NCI-H1417 treated with DMSO at 0.1 percent for 48 hours (cell line): ENCODE data around the gene RHOH.
"Not testable (repeated sequence)": the region's sequence is repeated elsewhere in the genome, so short reads cannot be mapped to it uniquely, and the experiment has no call there.

Source experiments
- DNase-seq: peaks from one replicate; lab custom pipeline; 2025; lab: John Stamatoyannopoulos, UW

Gene RHOH, protein sequence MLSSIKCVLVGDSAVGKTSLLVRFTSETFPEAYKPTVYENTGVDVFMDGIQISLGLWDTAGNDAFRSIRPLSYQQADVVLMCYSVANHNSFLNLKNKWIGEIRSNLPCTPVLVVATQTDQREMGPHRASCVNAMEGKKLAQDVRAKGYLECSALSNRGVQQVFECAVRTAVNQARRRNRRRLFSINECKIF

DNA sequence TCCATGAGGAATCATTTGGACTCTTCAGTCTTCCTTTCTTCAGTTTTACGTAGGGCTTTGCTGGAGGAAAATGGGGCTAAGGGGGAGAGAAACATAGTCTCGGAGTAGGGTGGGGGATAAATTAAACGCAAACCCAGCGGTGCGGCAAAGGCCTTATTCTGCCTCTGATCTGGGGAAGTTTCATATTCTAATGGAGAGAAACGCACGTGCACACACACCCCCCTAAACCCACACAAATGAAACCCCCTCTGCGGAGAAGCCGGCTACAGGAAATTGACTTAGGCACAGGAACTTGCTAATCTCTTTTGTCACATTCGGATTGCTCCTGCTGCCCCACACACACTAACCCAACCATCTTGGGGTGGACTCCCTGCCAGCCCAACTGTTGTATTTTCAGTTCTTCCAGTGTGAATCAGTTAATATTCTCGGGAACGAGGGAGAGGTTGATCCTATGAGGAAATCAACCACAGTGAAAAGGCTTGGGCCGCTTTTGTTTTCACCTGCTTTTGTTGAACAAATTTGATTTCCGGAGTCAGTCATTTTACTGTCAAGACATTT, at the start of gene RHOH:
Gene RHOH (plus strand): TSS at position 308 of the 558 bp plus-strand sequence. CDS start 46,356 bp downstream, outside the sequence.
- DNase-seq: no peak

DNA sequence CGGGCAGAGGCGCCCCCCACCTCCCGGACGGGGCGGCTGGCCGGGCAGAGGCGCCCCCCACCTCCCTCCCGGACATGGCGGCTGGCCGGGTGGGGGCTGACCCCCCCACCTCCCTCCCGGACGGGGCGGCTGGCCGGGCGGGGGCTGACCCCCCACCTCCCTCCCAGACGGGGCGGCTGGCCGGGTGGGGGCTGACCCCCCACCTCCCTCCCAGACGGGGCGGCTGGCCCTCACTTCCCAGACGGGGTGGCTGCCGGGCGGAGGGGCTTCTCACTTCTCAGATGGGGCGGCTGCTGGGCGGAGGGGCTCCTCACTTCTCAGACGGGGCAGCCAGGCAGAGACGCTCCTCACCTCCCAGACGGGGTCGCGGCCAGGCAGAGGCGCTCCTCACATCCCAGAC, 49.3 kb upstream of the RHOH start:
- not testable (repeated sequence) for DNase-seq

DNA sequence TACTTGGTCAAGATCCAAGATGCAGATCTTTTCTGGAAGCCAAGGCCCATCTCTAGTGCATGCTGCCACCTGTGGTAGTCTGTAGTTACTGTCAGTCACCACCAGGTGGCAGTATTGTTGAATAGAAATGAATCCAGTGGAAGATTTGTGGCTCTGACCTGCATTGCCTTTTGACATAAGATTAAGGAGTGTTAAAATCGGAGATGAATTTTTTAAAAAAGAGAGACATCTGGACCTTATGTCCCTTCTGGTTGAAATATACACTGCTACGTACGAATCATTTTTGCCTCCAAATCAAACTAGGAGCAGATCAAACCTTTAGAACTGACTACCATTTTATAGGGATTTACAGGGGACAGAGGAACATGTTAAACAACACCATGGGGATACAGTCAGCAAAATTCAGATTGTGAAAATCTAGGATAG, 46.9 kb upstream of the RHOH start:
- DNase-seq: no peak

DNA sequence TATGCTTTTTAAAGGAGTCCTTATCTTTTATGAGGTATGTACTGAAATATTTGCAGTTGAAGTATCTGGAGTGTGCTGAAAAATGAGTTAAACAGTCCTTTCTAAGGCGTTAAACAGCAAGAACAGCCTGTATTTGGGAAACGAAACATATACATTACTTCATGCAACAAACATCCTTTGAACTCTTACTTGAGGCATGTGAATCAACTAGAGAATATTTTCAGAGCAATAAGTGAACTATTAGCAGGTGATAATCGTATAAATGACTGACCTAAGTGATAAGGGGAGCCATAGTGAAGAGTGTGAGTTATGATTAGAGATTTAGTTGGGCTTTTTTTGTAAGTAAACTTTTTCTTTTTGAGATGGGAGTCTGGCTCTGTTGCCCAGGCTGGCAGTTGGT, 45.9 kb upstream of the RHOH start:
- no peak for DNase-seq

DNA sequence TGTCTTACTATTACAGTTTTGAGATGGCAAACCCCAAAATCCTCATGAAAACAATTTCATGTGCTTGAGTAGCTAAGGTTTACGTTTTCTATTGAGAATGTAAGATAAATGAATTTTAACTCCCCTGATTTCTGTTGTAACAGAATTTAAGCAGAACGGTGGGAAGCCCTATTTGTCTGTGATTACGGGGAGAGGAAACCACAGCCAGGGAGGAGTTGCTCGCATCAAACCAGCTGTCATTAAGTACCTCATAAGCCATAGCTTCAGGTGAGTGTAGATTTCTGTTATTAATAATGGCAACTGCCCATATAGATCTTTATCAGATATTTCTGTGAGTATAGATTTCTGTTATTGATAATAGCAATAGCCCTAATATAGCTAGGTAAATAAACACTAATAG, 44.2 kb upstream of the RHOH start:
- no peak for DNase-seq

DNA sequence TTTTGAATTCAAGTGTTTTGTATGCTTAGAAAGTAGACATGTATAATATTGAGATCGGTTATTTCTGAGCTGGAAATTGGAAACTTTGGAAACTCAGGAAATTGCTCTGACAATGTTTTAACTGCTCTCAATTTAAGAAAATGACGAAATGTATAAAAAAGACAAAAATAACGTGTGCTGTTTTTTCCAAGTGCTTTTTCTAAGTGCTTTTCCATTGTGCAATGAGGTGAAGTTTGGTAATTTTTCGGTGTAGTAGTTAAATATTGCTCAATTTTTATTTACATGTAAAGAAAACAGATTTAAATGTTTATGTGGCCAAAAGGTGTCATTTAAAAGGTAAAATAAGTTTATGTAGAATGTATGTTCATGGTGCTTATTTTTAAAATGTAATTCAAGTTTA, 39.4 kb upstream of the RHOH start:
- no peak for DNase-seq

DNA sequence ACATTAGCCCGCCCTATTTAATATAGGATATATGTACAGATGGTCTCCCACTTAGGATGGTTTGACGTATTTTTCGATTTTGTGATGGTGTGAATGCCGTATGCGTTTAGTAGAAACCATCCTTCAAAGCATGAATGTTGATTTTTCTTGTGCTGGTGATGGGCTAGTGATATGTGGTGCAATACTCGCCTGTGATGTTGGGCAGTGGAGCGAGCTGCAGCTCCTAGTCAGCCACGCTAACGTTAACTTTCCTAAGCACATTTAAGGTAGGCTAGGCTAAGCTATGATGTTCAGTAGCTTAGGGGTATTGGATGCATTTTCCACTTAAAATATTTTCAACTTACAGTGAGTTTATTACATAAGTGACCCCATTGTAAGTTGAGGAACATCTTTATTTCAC, 36.6 kb upstream of the RHOH start:
- DNase-seq: no peak

DNA sequence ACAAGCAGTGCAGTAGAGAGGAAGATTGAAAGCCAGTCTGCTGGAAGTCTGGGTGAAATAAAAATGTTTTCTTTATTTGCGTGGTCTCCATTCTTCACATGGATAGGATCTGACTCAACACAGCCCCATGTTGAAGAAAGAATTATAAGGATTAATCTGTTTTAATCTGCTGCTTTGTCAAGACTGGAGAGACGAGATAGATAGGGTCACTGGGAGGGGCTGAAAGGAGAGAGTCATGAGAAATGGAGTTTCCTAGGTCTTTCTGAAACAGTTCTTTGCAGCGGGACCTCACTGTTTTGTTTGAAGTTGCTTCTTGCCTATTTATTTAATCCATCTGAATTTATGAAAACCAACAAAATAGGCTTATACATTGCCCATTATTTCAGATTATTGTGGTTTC, 32.4 kb upstream of the RHOH start:
- DNase-seq: no peak

DNA sequence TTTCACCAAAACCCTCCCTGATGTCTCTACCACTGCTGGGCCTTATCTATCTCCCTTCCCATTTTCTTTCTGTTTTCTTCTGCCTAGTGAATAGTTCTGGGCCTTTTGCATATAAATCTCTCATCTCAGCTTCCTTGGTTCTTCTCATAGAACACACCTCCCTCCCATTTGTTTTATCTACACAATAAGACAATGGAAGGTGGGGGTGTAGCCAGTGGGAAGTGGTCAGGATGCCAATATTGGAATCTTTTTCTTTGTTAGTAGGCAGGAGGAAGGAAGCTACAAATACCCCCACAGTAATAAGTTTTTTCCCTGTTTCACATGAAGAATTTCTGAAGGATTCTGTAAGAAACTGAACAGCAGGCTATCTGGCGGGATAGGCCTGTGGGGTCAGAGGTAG, 30.9 kb upstream of the RHOH start:
- DNase-seq: no peak

DNA sequence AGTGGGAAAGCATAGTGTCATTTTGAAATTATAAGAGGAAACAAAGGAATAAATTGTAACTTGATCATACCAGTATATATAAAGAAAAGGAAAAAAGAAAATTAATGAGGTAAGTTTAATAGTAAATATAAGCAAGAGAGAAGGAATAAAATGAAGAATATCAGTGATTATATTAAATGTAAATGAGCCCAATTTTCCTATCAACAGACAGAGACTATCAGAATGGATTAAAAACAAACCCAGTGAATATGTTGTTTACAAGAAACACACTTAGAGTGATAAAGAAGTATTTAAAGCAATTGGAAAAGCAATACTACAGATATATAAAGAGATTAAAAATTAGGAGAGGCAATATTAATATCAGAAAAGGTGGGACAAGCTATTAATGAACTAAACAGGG, 28.8 kb upstream of the RHOH start:
- no peak for DNase-seq

DNA sequence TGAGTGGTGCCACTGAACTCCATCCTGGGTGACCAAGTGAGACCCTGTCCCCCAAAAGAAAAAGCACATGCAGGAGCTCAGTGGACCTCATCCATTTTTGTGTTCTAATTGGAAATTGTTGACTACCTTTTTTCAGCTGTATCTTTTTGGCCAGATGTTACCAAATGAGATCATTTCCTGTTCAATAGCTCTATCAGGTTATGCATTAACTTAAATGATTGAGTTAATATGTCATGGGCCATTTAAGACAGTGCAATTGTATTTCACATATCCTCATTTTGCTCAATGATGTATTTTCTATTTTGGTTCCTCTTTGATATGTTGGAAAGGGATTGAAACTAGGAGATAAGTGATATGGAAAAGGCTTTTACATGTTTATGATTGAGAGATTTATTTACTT, 26.2 kb upstream of the RHOH start:
- no peak for DNase-seq

DNA sequence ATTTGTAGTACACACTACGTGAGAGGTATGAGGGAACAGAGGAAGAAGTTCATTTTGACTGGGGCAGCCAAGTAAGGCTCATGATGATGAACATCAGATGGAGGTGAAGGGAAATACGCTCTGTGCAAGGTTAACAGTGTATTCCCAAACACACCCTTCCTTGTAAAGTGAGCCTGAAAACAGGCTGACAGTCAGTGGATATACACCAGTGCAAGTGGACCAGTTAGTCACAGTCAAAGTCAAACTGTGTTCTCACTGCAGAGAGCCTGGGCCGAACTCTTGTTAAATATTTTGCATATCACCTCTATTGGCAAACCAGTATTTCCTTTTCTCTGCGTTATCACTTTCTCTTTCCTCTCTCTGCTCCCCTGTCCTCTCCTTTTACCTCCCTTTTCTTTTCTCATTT, 23.4 kb upstream of the RHOH start:
- DNase-seq: no peak

DNA sequence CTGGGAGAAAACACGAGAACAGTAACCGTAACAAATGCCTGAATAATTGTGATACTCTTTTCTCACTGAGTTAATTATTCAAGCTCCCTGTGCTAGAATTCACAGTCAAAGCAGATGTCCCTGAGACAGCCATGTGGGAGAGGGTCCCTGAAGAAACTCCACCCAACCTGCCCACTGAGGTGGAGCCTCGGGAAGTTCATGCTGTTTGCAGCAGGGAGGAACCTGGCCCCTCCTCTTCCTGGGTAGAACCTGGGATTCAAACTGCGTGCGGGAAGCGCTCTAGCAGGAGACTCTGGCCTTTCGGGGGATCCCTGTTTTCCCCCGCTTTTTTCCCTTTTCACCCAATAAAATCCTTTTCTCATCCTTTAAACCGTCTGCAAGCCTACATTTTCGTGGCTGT, 20.2 kb upstream of the RHOH start:
- DNase-seq: no peak

DNA sequence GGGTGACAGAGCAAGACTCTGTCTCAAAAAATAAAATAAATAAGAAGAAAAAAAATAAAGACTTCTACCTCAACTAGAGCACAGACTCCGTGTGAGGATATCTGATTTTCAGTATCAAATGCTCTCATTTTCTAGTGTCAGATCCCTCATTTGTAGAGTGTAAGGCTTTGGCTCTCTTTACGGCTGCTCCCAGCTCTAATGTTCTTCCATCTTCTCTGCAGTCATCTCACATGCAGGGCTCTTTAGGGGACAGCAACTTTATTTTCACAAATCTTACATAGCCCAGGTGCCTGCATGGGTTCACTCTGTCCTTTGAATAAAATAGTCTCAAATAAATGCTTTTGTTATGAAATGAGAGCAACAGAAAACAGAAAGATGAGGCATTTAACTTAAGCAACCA, 19.2 kb upstream of the RHOH start:
- DNase-seq: no peak

DNA sequence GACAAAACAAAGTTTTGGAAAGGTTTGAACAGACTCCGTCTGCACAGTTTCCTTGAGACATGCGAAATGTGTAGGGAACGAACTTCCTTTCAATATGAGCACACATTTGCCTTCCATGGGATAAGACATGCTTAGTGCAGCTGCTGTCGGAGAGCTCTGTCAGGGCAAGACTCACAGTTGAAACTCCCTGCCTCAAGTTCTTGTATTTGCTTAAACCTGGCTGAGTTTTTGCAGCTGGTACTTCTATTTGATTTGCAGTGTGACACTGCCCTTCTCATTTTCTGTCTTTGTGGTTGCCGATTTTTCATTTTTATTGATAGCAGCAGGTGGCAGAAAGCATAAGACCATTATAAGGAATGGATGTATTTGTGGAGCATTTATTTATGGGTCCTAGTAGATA, 18.2 kb upstream of the RHOH start:
- no peak for DNase-seq

DNA sequence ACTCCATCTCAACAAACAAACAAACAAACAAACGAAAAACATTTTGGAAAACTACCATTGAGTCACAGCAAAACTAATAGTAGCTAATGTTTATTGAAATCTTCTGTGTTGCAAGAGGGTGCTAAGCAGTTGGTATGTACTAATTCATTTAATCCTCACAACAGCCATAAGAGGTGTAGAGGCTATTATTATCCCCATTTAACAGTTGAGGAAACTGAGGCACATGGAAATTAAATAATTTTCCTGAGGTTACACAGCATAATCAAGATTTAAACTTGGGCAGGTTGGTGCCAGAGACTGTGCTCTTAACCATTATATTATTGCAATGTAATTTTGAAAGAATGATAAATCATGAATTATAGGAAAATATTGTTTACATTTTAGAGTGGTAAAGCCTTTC, 17.5 kb upstream of the RHOH start:
- no peak for DNase-seq

DNA sequence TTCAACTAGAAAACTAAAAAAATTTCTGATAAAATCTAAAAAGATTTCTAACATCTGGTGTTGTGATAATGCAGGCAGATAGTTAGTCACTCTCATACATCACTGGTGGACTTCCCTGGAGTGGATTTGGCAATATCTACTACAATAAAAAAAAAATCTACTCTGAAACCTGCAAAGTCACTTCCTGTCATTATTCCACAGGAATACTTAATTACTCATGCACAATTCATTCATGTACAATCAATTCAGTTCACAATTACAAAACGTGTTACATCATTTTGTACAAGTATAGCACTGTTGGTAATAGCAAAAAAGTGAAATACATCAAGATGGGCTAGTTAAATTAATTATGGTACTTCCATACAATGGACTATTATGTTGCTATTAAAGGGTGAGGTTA, 16.5 kb upstream of the RHOH start:
- DNase-seq: no peak

DNA sequence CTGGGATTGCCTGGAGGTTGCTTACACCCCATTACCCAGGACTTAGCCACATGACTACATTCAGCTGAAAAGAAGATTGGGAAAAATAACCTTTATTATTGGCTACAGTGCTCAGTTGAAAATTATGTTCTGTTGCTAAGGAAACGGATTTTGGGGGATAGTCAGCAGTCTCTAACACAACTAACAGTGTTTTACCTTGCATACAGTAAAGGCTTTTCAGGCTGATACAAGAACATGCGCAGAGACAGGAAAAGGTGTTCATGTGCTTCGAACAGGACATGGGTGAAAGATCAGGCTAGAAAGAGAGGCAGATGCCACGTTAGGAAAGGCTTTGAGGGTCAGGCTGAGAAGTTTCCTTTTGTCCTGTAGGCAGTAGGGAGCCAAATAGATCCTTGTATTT, 14.8 kb upstream of the RHOH start:
- no peak for DNase-seq

DNA sequence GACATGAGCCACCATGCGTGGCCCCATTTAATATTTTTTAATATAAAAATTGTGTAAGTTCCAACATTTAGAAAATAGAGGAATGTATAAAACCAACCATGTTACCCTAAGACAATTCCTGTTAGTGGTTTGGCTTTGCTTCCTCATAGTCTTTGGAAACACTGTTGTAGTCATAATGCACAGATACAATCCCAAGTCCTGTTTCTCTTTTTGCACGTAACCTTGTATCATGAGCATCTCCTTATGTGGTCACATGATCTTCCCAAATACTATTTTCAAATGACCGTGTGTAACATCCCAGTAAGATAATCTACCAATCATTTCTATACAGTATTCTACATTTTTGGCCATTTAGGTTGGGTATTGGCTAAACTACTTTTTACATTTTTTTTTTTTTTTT, 13.9 kb upstream of the RHOH start:
- no peak for DNase-seq

DNA sequence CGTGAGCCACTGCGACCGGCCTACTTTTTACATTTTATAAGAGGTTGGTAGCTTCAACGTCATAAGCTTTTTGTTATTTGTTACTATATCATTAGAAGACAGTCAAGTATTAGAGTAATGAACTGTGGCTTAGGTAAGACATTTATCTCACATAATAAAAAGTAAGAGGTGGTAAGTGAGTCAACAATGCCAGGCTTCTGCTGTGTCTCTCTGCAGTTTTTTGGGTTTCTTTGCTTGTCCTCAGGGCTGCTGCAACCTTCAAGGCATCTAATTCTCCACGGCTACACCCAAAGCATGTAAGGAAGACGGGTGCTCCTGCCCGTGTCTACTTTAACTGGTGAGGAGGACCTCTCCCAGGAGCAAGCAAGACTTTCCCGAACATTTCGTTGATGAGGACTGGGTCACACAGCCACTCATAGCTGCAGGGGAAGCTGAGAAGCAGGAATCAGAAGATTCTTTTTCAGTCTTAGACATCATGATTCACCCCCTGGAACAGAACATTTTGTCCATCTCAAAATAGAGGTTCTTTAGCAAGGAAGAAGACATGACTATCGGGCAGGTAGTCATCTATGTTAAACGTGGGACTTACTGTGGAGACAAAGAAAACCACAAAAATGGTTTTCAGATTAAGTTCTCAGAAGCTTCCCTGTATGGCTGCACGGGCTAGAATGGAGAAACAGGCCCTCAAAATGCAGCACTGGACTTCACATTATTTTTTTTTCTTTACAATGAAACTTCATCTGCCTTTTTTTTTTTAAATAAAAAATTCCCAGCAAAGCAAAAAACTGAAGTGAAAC, 13.0 kb upstream of the RHOH start:
- no peak for DNase-seq

DNA sequence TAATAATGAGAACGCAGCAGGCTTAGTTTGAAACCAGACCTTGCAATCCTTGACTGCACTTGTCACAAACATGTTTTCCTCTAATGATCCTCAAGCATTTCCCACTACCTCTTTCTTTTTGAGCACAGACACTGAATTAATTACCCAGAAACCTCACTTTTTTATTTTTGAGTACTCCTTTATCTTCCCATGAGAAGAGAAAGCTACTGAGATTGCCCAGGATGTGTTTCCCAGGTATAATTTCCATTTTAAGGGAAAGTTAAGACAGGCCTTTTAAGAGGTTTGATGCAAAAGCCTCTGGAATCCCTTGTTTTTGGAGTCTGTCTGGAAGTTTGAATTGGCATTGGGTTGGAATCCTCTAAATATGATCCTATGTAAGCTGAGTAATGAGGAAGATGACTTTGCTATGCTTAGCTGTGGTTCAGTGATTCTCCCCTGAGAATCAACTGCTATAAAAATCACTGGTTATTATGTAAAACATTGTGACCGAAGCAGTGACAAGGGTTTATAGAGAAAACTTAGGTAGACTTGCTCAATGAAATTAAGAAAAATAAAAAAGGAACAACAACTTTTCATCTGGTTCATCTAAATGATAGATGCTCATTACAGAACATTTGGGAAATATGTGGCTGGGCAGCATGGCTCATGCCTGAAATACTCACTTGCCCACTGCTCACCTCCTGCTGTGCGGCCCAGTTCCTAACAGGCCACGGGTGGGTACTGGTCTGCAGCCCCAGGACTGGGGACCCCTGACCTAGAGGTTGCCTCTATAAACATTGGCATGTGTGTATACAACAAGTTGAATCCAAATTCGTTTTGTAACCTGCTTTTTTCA, 10.8 kb upstream of the RHOH start:
- no peak for DNase-seq

DNA sequence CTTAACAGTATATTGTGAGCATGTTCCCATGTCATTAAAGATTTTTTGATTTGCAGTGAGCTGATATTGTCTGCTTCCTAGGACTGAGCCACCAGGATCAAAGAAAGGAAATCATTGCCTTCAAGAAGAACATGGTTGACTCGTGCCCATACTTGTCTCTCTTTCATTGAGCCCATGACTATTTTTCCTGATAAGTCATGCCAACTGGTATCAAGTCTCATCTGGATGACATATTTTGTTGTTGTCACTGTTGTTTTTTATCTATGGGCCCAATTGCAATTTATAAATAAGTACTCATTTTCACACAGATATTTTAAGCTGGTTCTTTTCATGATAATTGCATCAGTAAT, 10.2 kb upstream of the RHOH start:
- no peak for DNase-seq

DNA sequence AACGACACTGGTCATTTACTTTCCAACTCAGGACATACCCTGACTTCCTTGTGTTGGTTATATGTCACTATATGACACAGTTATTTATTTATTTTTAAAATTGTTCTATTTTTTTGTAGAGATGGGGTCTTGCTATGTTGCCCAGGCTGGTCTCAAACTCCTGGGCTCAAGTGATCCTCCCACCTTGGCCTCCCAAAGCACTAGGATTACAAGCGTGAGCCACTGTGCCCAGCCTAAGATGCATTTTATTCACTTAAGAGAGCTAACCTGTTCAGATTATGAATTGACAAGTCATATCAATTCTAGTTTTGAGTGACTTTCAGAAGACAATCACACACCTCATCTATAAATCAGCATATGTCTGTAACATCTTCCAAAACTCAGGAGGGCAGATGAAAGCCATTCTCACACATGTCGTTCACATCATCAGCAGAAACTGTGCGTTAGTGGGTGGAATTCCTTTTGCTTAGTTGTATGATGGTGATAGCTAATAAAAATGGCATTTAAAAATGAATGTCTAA, 9.4 kb upstream of the RHOH start:
- no peak for DNase-seq
